DMS153 treated with DMSO at 0.1 percent for 48 hours (cell line): ENCODE results near the gene BTLA.
"Not testable (repeated sequence)": the region's sequence is repeated elsewhere in the genome, so short reads cannot be mapped to it uniquely, and the experiment has no call there.

ENCODE experiments used
- DNase-seq: peaks from one replicate; lab custom pipeline; 2025; ENCODE audit not compliant: unreplicated experiment; lab: John Stamatoyannopoulos, UW

The BTLA gene

DNA sequence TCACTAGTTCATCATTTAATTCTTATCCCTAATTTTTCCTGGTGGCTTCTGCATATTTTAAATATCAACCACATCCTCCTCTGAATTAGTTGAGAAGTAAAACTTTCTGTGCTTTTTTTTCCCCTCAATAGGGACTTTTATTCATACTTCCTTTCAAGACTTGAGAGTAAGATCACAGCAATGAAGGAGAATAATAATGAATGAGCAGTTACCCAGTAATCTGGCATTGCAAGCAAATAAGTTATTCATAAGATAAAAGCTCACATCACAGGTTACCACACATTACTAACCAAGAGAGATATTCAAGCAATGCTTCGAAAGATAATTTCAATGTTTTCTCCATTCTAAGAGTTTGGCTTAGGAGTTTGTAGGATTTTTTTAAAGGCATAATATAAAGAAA is 50.3 kb downstream of the BTLA start:
- DNase-seq: no peak

DNA sequence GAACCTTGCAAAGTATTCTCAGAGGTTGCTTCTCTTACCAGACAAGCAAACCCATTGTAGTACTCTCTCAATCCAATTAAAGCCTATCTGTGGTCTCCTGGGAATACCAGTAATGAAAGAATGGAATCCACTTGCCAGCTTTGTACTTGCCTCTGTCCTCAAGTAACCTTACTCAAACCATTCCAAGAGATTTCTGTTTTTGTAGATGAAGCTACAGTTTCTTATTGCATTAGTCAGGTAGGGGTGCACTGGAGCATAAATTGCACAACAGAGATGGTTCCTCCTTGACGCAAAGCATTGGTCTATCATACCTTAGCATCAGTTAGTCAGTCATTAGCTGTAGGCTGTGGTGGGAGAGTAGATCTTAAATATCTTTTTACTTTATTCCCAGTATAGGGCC is 52.9 kb downstream of the BTLA start:
- DNase-seq: no peak

DNA sequence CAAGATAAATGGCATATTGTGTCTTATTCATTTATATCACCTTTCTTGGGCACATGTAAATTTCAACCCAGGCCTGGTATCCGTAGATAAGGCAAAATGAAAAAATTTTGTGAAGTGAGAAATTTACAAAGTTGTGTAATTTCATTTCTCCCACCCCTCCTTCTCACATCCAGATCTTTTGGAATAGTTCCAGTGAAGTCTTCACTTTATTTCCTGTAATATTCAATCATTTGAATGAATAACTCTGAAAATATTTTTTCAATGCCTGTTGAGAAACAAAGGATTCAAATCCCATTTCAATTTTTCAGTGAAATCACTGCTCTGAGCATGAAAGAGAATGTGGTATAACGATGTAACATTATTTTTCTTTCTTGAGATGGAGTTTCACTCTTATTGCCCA is 53.4 kb downstream of the BTLA start:
- DNase-seq: no peak

GRCh38 chr3:112437146-112438022 is 61.9 kb downstream of the BTLA start:
- DNase-seq: no peak

GRCh38 chr3:112429960-112430359 is 69.3 kb downstream of the BTLA start:
- no peak for DNase-seq

DNA sequence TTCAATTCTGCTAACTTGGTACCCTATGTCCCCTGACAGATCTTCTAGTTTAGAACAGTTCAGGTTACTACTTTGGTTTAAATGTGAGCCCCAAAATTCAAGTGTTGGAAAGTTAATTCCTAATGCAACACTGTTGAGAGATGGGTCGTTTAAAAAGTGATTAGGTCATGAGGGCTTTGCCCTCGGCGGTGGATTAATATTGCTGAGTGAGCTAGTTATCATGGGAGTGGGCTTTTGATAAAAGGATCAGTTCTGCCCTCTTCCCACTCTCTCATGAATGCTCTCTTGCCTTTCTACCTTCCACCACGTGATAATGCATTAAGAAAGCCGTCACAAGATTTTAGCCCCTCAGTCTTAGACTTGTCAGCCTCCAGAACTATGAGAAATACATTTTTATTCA is 72.1 kb downstream of the BTLA start:
- no peak for DNase-seq

DNA sequence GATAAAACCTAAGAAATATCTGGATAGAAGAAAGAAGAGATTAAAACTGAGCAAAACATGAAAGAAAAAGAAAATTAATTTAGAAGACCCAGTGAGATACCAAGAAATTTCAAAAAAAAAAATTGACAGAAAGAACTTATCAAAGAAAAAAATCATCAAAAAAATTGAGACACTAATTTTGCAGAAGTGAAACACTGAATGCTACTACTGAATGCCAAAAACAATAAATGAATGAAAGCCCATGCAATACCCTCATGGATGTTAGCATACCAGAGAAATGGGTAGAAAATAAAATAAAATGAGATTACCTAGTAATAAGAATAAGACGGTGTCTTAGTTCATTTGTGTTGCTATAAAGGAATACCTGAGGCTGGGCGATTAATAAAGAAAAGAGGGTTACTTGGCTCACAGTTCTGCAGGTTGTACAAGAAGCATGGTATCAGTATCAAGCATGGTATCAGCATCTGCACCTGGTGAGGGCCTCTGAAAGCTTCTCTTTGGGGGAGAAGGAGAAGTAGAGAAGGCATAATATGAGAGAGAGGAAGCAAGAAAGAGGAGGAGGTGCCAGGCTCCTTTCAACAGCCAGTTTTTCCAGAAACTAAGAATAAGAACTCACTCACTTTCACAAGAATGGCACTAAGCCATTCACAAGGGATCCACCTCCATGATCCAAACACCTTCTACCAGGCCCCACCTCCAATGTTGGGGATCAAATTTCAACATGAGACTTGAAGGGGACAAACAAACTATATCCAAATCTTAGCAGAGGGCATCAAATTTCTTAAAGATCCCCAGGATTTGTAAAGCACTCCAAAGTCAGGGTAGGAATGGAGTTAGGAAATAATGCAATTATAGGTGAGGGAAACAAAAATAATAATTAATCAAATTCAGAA is 73.2 kb downstream of the BTLA start:
- DNase-seq: no peak

DNA sequence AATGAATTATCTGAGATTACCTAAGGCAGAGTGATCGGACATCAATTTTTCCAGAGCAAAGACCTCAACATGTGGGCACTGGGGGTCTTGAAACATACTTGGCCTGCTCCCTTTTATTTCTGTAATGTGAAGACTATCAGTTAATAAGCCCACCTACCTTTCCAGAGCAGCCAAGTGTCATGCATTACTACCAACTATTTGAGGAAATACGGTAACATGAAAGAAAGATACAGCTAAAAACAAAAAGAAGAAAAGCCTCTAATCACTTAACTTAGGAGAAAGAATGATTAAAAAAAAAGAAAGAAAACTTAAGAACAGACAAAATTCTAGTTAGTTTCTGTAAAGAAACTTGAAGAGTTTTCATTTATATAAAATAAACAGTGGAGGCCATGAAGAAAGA is 73.9 kb downstream of the BTLA start:
- DNase-seq: no peak

DNA sequence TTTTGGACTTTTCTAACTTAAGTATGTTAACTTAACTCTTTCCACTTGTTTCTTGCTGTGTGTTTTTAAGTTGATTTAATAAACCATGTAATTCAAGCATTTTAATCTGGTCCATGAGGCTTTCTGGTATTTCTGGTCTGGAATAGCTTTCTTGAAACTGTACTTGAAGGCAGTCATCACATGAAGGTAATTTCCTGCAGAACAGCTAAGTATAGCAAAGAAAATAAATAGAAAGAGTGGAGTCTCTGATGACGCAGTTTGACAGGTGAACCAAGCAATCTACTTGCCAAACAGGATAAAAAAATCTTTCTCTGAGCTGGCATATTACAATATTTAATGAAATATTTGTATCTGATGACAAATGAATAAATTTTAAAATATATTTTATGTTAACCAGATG is 74.9 kb downstream of the BTLA start:
- no peak for DNase-seq

DNA sequence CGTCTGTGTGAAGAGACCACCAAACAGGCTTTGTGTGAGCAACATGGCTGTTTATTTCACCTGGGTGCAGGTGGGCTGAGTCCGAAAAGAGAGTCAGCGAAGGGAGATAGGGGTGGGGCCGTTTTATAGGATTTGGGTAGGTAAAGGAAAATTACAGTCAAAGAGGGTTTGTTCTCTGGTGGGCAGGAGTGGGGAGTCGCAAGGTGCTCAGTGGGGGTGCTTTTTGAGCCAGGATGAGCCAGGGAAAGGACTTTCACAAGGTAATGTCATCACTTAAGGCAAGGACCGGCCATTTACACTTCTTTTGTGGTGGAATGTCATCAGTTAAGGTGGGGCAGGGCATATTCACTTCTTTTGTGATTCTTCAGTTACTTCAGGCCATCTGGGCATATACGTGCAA is 76.4 kb downstream of the BTLA start:
- not testable (repeated sequence) for DNase-seq

GRCh38 chr3:112418526-112418925 is 80.7 kb downstream of the BTLA start:
- not testable (repeated sequence) for DNase-seq

- no peak for DNase-seq
Observed at GRCh38 chr3:112417696-112418318, 81.5 kb downstream of the BTLA start.

- no peak for DNase-seq
Observed at GRCh38 chr3:112416391-112417212, 82.7 kb downstream of the BTLA start.

DNA sequence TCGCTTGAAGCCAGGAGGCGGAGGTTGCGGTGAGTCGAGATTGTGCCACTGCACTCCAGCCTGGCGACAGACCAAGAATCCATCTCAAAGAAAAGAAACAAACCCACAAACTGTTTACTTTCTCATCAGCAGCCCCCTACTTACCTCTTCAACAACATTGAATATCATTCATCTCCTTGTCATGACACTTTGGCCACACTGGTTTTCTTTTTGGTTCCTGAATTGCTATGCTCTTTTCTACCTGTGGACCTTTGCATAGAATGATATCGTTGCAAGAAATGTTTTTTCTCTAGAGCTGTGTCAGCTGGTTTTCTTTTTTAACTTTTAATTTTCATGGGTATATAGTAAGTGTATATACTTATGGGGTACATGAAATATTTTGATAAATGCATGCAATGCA is 83.9 kb downstream of the BTLA start:
- no peak for DNase-seq
